Esophagus squamous epithelium (tissue), 4 donors: ENCODE results near the gene ADISSP.

ENCODE experiments used
- POLR2A ChIP-seq, 4 donors: fragments of 450-650 bp; IDR thresholded peaks; one replicate each; pipeline ENCODE4 v1.6.1; 2017; ENCODE audit warnings: antibody characterized with exemption in 4 of 4, mild to moderate bottlenecking in 4 of 4, moderate library complexity in 3 of 4
- TF ChIP-seq, protein P1 (sequence below), 6 experiments: fragments of 450-650 bp in 4 of 6; fragments of 200-600 bp in 2 of 6; sonication (generic) in 2 of 6; IDR thresholded peaks; one replicate each; pipeline ENCODE4 v1.5.1; 2016 to 2019; ENCODE audit warnings: antibody characterized with exemption in 6 of 6, mild to moderate bottlenecking in 4 of 6, moderate library complexity in 4 of 6

DNA sequence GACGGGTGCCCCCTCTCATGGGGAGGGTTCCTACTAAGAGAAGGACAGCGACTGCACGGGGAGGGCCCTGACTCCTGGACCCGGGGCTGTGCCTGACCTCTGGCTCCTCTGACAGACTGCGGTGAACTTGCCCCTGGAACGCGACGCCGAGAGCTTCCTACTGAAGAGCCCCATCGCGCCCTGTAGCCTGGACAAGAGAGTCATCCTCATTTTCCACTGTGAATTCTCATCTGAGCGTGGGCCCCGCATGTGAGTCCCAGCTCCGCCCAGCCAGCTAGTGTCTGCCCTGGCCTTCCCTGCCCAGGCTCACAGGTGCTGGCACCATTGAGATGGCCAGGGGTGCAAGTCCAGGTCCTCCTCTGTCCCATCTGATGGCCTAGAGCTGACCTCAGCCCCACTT is 35.7 kb upstream of the ADISSP start:
- TF ChIP-seq POLR2A (IDR thresholded peaks at IDR 0.05), result no peak
- TF ChIP-seq, protein P1, sequence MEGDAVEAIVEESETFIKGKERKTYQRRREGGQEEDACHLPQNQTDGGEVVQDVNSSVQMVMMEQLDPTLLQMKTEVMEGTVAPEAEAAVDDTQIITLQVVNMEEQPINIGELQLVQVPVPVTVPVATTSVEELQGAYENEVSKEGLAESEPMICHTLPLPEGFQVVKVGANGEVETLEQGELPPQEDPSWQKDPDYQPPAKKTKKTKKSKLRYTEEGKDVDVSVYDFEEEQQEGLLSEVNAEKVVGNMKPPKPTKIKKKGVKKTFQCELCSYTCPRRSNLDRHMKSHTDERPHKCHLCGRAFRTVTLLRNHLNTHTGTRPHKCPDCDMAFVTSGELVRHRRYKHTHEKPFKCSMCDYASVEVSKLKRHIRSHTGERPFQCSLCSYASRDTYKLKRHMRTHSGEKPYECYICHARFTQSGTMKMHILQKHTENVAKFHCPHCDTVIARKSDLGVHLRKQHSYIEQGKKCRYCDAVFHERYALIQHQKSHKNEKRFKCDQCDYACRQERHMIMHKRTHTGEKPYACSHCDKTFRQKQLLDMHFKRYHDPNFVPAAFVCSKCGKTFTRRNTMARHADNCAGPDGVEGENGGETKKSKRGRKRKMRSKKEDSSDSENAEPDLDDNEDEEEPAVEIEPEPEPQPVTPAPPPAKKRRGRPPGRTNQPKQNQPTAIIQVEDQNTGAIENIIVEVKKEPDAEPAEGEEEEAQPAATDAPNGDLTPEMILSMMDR (IDR thresholded peaks at IDR 0.05), result no peak
